GM18951 (cell line): ENCODE results near the gene RMI2.

Experiments
- POLR2A ChIP-seq: IDR thresholded peaks from 4 replicates; pipeline ENCODE4 v1.6.1; 2011; ENCODE audit warnings: mild to moderate bottlenecking; ENCODE audit not compliant: insufficient read length, insufficient read depth; ENCODE audit errors: extremely low read depth
- in situ Hi-C: fragments of 300-500 bp; cut with MboI; formaldehyde crosslinking; loops from one replicate; pipeline ENCODE4 v1.12.0; 2022; ENCODE audit warnings: low sequenced_read_pairs, mixed read lengths, inconsistent platforms; ENCODE audit not compliant: unreplicated experiment

Gene RMI2

DNA sequence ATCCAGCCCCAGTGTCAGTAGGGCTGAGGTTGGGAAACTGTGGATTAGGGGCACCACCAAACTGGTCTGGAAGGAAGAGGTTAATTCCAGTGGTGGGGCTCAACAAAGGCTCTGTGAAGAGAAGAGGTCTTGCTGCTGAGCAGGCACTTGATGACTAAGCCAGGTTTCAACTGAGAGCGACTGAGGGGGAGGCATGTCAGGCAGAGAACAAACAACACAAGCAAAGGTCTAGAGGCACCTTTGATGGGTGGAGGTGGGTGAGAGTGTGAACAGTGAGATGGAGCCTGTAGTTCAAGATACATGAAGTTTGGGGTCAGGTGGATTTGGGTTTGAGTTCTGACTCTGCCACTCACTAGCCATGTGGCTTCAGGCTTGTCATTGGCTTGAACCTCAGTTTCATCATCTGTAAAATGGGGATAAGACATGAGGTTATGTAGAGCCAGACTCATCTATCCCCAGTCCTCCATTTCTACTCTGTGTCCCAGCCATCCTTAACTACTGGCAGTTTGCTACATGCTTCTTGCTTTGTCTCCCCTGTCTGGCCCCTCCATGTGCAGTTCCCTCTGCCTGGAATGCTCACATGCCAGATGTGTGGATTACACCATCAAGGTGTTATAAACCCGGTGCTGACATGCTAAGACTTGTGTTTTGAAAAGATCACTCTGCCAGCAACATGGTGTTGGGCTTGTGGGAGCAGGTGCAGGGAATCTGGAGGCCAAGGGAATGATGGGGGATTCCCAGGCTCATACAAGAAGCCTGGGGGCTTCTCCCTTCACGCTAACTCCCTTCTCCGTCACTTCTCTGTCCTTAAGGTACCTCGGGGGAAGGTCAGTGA lies 3.0 kb upstream of the RMI2 start:
- in situ Hi-C loops = no loop called here
- no peak for TF ChIP-seq POLR2A

DNA sequence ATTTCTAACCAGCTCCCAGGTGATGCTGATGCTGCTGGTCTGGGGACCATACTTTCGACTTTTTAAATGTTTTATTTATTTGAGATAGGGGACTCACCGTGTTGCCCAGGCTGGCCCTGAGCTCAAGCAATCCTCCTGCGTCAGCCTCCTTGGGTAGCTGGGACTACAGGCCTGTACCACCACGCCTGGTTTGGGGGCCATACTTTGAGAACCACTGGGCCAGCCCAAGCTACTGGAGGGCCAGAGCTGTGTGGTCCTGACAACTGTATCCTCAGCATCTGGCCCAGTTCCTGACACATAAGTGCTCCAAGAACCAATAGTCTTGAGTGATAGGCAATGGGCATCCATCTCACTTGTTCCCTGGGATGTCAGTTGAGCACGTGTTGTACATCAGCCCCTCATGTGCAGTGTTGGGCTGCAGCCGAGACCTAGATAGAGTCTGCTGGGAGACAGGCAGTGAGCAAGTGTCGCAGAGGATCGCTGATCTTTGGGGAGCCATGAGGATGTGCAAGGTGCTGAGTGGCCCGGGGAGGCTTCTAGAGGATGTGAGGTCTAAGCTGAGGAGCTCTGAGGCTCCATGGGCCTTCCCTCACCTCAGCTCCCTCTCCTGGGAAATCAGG lies 1.6 kb downstream of the RMI2 start:
- TF ChIP-seq POLR2A = no peak
- in situ Hi-C loops = loop anchor here (5.0 kb wide), 1 partner anchor 85 kb away; no protein-coding TSS in a partner anchor

DNA sequence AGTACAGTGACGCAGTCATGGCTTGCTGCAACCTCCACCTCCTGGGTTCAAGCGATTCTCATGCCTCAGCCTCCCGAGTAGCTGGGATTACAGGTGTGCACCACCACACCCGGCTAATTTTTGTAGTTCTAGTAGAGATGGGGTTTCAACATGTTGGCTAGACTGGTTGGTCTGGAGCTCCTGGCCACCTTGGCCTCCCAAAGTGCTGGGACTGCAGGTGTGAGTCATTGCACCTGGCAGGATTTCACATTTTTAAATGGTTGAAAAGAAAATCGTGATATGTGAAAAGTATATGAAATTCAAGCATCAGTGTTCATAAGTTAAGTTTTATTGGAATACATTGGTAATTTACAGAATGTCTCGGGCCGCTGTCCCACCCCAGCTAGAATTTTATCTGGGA lies 2.6 kb downstream of the RMI2 start:
- in situ Hi-C loops = loop anchor here (5.0 kb wide), 1 partner anchor 86 kb away; no protein-coding TSS in a partner anchor
- no peak for TF ChIP-seq POLR2A

DNA sequence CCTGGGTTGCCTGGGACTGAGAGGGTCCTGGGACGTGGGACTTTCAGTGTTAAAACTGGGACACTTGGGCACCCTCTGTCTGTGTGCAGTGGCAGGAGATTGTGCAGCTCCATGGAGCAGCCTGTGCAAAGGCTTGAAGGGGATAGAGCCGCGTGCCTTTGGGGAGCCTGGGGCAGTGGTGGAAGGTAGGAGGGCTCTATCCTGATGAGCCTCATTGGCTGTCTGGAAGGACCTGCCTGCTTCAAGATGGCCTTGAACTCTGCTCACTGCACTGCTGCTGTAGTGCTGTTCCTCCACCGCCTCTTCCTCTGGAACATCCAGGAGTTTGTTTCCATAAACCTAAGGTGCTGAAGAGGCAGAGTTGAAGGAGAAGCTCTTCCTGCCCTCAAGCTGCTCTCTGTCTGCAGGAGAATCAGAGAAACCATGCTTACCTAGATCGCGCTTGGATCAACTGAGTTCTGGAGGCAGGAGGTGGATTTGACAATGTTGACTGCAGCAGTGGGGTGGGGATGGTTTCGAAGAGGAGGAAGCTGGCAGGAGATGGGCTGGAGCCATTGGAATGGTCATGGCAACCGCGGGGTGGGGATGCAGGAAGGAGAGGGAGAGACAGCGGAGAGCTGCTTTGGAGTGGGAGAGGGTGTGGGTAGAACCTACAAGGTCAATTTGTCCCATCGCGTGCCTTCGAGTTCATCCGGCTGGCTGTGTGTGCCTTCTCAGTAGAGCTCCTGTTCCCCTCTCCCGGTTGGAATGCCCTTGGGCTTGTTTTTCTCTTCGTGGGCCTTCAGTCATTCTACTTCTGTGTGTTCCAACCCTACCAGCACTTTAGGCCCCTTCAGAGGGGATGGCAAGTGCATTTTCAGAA lies 3.7 kb downstream of the RMI2 start:
- no peak for TF ChIP-seq POLR2A
- in situ Hi-C loops = loop anchor here (5.0 kb wide), 1 partner anchor 87 kb away; no protein-coding TSS in a partner anchor

DNA sequence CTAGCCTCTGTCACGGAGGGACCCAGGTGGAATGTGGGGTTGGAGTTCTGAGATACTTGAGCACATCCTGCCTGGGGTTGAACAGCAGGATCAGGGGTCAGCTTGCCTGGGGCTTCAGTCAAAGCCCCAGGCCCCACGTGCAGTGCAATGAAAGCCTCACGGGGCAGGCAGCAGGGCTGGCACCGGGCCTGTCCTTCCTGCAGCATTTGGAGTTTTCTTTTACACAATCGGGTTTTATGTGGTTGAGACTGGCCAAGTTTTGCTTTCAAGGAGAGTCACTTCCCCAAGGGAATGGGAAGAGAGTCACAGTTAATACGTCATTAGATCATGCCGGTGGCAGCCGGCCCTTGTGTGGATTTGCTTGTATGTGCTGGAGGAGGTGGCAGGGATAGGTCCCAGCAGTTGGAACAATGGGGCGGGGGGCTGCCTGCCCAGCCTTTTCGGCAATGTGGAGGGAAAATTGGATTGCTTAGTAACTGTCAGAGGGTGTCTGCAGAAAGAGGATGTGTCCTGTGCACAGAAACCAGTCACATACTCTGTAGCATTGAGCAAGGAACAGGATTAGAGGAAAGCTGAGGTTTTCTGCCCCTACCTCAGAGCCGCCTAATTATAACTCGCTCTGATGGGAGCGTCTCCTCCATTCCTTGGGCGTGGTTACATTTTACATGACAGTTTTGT lies 4.5 kb downstream of the RMI2 start:
- in situ Hi-C loops = loop anchor here (5.0 kb wide), 1 partner anchor 87 kb away; no protein-coding TSS in a partner anchor
- no peak for TF ChIP-seq POLR2A

DNA sequence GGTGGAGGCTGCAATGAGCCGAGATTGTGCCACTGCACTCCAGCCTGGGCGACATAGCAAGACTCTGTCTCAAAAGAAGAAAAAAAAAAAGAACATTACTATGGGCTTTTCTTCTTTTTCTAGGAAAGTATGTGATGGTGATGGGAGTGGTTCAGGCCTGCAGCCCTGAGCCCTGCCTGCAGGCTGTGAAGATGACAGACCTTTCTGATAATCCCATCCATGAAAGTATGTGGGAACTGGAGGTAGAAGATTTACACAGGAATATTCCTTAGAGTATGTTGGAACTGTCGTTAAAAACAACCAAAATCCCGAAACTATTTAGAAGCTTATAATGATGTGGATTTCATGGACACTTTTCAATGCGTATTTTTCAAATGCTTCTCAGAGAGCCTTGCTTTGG lies 5.3 kb downstream of the RMI2 start:
- TF ChIP-seq POLR2A = no peak
- in situ Hi-C loops = no loop called here

DNA sequence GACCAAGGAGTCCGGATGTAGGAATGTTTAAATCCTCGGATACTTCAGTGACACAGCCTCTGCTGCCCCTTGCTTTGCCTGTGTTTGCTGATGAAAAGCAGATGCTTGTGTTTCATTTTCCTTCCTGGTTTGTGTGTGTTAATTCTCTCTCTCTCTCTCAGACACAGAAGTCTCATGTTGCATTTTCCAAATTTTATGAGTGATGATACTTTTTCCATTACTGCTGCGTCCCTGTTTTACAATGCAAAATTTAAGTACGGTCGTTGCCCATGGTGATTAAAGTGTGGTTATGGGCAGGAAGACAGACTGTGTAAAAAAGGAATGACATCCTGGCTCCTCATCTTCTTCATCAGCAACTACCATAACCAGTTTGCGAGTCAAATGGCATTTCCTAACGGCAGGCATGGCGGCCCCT lies 5.7 kb downstream of the RMI2 start:
- no peak for TF ChIP-seq POLR2A
- in situ Hi-C loops = no loop called here

DNA sequence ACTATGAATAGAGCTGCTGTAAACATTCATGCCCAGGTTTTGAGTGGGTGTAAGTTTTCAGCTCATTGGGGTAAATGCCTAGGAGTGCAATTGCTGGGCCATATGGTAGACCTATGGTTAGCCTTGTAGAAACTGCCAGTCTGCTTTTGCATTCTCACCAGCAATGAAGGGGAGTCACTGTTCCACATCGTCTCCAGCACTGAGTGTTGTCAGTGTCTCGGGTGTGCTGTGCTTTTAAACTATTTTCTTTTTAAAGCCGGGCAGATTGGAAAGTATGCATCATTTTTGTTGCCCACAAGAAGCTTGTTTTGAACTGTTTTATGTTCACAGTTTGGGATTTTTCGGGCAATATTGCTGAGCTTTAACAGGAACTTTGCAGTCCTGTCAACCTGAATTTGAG lies 7.9 kb downstream of the RMI2 start:
- no peak for TF ChIP-seq POLR2A
- in situ Hi-C loops = no loop called here

DNA sequence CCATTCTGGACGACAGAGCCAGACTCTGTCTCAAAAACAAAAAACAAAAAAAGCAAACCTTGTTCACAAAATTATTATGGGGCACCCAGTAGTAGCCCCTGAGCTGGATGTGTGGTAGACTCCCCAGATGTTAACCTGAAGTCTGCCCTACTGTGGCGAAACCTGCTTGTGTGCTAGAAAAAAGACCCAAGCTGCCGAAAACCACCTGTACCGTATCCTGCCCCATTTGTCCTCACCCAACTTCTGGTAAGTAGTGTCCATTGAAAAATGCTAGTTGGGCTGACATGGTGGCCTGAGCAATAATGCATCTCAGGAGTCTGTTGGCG lies 9.1 kb downstream of the RMI2 start:
- in situ Hi-C loops = no loop called here
- TF ChIP-seq POLR2A = no peak

DNA sequence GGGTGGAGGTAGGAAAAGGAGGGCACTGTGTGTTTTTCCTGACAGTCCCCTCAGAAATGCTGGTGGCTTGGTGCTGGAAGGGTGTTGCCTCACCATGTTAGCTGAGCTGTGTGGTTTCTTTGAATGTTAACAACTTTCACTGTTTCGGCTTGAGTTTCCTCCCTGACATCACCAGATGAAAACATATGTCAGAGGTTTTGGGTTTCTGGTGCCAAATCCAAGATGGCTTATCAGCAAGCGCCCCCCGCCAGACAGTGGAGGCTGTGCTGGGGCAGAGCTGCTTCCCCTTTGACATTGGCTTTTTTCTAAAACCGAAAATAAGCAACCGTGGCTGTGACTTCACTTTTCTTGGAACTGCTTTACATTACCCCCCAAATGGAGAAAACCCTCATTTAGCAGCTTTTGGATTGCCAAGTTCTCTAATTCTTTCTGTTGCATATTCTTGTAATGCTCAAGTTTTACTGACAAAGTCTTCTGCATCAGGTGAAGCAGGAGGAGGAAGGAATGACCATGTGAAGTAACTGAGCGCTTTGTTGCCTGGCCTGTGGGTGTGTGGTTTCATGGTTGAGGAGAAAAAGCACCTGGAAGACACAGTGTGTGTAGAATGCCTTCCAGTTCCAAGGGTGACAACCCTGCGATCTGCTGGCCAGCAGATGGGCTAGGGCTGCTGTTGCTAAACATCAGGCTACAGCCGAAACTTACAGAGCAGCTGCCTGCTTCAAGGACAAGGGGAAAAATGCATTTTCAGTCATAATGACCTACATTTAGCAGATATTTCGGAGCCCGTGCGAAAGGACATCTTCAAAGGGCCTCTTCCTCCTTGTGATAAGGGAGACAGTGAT lies 9.7 kb downstream of the RMI2 start:
- in situ Hi-C loops = no loop called here

DNA sequence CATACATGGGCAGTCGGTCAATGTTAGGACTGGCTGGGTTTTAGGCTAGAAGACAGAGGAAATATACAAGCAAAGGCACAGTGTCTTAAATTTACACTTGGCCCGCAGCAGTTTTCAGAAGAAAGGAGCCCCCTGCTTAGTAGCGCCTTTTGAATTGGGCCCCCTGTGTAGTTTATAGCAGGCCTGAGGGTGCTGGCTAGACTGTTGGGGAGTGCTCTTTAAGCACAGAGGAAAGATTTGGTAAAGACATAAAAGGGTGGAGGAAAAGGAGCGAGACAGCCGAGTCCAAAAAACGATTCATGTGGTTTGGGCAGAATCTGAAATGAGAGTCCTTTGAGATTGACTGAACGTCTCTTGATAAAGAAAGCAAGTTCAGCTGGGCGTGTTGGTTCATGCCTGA lies 10.6 kb downstream of the RMI2 start:
- in situ Hi-C loops = no loop called here

More for the DNA sequence above, 9.7 kb downstream of the RMI2 start:
- no peak for TF ChIP-seq POLR2A

More for the DNA sequence above, 10.6 kb downstream of the RMI2 start:
- no peak for TF ChIP-seq POLR2A
